HG03025 (cell line): ENCODE results near the gene PRKCH.

ENCODE experiments used
- ATAC-seq: cut with Tn5 transposase; IDR thresholded peaks from one replicate; pipeline ENCODE4 v1.9.1; 2021; ENCODE audit warnings: mild to moderate bottlenecking, moderate library complexity; ENCODE audit not compliant: unreplicated experiment, low FRiP score

Gene PRKCH

GRCh38 chr14:61321385-61322010 lies at the start of gene PRKCH:
Gene PRKCH, plus strand, starts transcription at chr14:61321579. Its CDS starts 523 bp downstream, at chr14:61322102.
- no peak for ATAC-seq

GRCh38 chr14:61277232-61277631 lies 44.1 kb upstream of the PRKCH start:
- ATAC-seq: no peak

GRCh38 chr14:61277784-61278183 lies 43.6 kb upstream of the PRKCH start:
- ATAC-seq: no peak

- no peak for ATAC-seq
Observed at GRCh38 chr14:61279082-61279481, 42.3 kb upstream of the PRKCH start.

GRCh38 chr14:61280092-61280525 lies 41.3 kb upstream of the PRKCH start:
- ATAC-seq: no peak

GRCh38 chr14:61280526-61281185 lies 40.7 kb upstream of the PRKCH start:
- no peak for ATAC-seq

- no peak for ATAC-seq
Observed at GRCh38 chr14:61281186-61281947, 40.0 kb upstream of the PRKCH start, which contains the start of gene TMEM30B. Gene TMEM30B, minus strand, starts transcription at chr14:61281338. Its CDS starts 191 bp downstream, at chr14:61281147.

- ATAC-seq: no peak
Observed at GRCh38 chr14:61281948-61282275, 39.5 kb upstream of the PRKCH start.

- no peak for ATAC-seq
Observed at GRCh38 chr14:61282746-61283145, 38.6 kb upstream of the PRKCH start.

- no peak for ATAC-seq
Observed at GRCh38 chr14:61284001-61284400, 37.4 kb upstream of the PRKCH start.

- ATAC-seq: no peak
Observed at GRCh38 chr14:61285364-61285763, 36.0 kb upstream of the PRKCH start.

- no peak for ATAC-seq
Observed at GRCh38 chr14:61287196-61287595, 34.2 kb upstream of the PRKCH start.

- no peak for ATAC-seq
Observed at GRCh38 chr14:61288228-61288627, 33.2 kb upstream of the PRKCH start.

GRCh38 chr14:61288720-61289119 lies 32.7 kb upstream of the PRKCH start:
- no peak for ATAC-seq

- ATAC-seq: no peak
Observed at GRCh38 chr14:61290701-61291100, 30.7 kb upstream of the PRKCH start.

- no peak for ATAC-seq
Observed at GRCh38 chr14:61296151-61296550, 25.2 kb upstream of the PRKCH start.

GRCh38 chr14:61296719-61297502 lies 24.5 kb upstream of the PRKCH start:
- ATAC-seq: no peak

GRCh38 chr14:61297581-61297980 lies 23.8 kb upstream of the PRKCH start:
- ATAC-seq: no peak

- ATAC-seq: no peak
Observed at GRCh38 chr14:61298824-61299223, 22.6 kb upstream of the PRKCH start.

- no peak for ATAC-seq
Observed at GRCh38 chr14:61300209-61300608, 21.2 kb upstream of the PRKCH start.

- ATAC-seq: no peak
Observed at GRCh38 chr14:61300754-61301153, 20.6 kb upstream of the PRKCH start.
